HG03108 (cell line): ENCODE measurements around the gene TNFSF13.

Experiments used
- ATAC-seq: cut with Tn5 transposase; IDR thresholded peaks from one replicate; pipeline ENCODE4 v1.9.1; 2021; ENCODE audit warnings: moderate library complexity; ENCODE audit not compliant: unreplicated experiment

The TNFSF13 gene

DNA sequence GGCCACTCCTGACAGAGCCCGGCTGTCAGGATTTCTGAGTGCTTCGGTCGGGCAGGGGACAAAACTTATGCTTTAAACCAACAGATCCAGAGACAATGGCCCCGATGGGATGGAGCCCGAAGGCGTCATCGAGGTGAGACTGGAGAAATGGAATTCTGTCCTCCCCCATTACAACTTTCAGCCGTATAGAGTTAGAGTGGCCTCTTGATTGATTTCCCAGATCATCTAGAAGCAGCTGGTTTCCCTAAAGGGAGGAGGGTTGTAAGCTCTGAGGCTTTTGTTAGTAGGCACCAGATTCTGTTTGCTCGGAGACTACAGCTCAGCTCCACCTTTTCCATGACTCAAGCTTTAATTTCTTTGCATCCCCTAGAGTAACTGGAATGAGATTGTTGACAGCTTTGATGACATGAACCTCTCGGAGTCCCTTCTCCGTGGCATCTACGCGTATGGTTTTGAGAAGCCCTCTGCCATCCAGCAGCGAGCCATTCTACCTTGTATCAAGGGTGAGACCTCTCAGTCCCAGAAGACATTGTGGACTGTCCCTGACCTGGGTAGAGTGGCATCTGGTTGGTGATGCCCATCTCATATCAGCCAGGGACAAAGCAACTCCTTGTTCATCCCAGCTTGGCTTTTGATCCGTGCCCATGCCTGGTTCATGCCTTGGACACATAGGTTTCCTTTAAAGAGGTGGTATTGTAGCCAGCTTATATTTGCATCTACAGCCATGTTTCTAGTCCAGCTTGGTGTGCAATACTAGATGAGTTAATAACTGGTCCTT is 15.8 kb downstream of the TNFSF13 start:
- no peak for ATAC-seq

DNA sequence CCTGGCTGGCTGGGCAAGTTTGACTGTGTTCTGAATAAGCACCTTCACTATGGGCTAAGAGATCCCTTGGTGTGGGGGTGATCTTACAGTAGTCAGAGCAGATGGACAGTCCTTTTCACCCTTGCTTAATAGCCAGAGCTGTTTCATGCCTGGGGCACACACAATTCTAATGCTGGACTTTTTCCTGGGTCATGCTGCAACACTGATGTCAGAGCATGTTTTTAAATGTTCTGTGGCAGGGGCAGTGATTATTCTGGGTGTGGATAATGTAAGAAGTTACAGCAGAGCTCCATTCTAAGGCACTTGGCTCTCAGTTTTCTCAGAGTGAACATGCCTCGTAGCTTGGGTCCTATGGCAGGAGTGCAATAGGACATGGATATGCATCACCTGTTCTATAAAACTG is 16.9 kb downstream of the TNFSF13 start:
- no peak for ATAC-seq

DNA sequence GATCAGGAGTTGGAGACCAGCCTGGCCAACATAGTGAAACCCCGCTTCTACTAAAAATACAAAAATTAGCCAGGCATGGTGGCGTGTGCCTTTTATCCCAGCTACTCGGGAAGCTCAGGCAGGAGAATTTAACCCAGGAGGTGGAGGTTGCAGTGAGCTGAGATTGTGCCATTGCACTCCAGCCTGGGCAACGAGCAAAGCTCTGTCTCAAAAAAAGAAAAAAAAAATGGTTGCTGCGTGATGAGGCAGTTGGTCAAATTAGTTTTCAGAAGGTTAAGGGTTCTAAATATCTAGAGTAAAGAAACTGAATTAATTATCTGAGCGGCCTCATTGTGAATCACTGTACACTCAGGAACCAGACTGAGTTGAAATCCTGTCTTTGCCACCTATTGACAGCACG is 17.4 kb downstream of the TNFSF13 start:
- no peak for ATAC-seq

DNA sequence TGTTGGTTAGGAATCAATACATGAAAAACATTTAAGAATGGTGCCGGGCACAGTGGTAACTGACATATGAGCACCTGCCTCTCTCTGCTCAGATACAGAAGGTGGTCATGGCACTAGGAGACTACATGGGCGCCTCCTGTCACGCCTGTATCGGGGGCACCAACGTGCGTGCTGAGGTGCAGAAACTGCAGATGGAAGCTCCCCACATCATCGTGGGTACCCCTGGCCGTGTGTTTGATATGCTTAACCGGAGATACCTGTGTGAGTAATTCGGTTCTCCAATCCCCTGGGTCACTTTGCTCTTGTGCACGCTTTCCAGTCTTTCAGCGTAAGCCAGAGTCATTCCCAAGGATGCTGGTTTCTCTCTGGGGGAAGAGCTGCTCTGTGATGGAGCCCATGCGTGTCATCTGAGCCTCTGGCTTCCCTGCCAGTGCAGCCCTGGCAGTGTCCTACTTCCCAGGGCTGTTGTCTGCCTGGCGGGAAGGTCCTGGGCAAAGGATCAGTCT is 17.9 kb downstream of the TNFSF13 start:
- no peak for ATAC-seq

DNA sequence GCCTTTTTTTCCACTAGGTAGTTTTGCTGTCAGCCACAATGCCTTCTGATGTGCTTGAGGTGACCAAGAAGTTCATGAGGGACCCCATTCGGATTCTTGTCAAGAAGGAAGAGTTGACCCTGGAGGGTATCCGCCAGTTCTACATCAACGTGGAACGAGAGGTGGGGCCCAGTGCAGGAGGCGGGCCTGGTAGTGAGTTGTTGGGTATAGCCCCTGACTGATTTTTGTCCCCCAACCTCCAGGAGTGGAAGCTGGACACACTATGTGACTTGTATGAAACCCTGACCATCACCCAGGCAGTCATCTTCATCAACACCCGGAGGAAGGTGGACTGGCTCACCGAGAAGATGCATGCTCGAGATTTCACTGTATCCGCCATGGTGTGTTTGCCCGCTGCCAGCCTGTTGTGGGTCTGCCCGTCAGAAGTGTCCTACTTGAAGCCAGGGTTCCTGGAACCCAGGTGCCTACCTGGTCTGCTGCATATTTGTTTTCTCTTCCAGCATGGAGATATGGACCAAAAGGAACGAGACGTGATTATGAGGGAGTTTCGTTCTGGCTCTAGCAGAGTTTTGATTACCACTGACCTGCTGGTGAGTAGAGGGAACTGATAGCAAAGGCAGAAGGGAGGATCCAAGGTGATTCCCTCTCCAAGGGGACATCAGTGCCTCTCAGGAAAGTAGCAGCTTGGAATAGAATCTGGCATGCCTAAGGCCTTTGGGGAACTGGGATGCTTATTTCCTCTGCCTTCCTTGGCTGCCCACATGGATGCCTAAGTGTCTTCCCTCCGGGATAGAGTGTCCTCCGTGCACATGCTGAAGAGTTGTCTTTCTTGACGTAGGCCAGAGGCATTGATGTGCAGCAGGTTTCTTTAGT is 19.0 kb downstream of the TNFSF13 start:
- ATAC-seq = no peak

DNA sequence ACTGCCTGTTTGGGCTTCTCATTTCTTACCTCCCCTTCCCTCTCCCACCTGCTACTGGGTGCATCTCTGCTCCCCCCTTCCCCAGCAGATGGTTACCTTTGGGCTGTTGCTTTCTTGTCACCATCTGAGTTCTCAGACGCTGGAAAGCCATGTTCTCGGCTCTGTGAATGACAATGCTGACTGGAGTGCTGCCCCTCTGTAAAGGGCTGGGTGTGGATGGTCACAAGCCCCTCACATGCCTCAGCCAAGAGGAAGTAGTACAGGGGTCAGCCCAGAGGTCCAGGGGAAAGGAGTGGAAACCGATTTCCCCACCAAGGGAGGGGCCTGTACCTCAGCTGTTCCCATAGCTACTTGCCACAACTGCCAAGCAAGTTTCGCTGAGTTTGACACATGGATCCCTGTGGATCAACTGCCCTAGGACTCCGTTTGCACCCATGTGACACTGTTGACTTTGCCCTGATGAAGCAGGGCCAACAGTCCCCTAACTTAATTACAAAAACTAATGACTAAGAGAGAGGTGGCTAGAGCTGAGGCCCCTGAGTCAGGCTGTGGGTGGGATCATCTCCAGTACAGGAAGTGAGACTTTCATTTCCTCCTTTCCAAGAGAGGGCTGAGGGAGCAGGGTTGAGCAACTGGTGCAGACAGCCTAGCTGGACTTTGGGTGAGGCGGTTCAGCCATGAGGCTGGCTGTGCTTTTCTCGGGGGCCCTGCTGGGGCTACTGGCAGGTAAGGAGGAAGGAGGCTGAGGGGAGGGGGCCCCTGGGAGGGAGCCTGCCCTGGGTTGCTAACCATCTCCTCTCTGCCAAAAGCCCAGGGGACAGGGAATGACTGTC is 20.7 kb downstream of the TNFSF13 start, which contains the start of gene CD68:
TSS of gene CD68 (plus strand) at position 638 of the 833 bp plus-strand sequence. CDS start at position 678, 40 bp downstream.
- peak; percentile 45 for ATAC-seq

DNA sequence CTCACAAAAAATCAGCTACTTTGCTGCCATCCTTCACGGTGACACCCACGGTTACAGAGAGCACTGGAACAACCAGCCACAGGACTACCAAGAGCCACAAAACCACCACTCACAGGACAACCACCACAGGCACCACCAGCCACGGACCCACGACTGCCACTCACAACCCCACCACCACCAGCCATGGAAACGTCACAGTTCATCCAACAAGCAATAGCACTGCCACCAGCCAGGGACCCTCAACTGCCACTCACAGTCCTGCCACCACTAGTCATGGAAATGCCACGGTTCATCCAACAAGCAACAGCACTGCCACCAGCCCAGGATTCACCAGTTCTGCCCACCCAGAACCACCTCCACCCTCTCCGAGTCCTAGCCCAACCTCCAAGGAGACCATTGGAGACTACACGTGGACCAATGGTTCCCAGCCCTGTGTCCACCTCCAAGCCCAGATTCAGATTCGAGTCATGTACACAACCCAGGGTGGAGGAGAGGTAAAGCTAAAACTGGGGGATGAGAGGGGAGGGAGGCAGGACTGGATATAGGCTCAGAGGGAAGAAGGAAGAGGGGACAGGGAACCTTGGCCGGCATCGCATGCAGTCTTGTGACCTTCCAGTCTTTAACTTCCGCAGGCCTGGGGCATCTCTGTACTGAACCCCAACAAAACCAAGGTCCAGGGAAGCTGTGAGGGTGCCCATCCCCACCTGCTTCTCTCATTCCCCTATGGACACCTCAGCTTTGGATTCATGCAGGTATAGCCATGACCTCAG is 21.5 kb downstream of the TNFSF13 start:
- ATAC-seq = no peak

DNA sequence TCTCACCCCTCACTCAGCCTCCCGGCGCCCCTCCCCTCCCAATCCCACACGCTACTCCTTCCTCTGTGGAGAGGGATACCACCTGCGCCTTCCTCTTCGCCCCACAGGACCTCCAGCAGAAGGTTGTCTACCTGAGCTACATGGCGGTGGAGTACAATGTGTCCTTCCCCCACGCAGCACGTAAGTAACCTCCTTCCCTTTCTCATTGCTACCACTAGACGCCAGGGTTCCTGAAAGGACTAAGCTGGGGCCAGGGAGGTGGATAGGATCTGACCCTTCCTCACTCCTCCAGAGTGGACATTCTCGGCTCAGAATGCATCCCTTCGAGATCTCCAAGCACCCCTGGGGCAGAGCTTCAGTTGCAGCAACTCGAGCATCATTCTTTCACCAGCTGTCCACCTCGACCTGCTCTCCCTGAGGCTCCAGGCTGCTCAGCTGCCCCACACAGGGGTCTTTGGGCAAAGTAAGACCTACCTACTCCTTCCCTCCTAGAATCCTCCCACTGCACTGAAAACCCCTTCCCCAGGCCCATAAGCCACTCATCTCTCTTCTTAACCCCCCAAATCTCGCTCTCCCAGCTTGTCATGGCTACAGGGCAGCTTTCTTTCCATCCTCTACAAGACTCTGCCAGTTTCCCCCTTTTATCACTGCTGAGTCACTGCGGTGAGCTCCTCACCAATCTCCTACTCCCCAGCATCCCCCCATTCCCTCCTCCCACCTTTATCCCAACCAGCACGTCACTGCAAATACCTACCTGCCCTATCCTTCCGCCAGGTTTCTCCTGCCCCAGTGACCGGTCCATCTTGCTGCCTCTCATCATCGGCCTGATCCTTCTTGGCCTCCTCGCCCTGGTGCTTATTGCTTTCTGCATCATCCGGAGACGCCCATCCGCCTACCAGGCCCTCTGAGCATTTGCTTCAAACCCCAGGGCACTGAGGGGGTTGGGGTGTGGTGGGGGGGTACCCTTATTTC is 22.3 kb downstream of the TNFSF13 start:
- ATAC-seq = no peak

DNA sequence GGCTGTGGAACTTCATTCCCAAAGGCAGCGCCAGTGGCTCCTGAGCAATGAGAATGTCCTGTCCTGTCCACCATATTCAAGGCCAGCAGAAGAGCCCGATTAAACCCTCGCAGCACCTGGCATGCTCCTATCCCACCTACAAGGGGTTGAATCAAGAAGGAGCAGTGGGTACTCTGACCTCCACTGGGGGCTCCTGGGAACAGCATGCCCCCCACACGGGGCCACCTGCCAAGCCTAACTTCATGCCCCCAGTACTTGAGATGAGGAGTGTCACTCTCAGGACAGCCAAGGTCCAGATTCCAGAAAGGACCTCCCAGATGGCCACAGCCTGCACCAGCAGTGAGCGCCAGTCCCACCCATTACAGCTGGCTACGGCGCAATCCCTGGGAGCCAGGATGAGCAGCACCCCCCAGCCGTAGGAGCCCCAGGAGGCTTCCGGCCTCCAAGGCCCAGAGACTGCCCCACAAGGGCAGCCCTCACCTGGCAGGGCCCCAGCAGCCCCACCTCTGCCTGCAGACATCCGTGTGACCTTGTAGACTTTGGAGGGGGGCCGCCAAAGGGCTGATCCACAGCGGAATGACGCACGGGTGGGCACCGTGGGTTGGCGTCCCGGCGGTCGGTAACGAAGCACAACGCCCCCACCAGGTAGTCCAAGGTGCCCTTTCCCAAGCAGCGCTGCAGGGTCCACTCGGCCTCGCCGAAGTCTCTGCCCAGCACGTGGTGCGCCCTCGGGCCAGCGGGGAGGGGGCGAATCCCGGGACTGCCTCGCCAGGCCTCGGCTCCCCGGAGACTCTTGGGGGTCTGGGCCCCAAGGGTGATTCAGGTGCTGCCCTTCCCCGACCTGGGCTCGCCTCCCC is 24.1 kb downstream of the TNFSF13 start:
- no peak for ATAC-seq

DNA sequence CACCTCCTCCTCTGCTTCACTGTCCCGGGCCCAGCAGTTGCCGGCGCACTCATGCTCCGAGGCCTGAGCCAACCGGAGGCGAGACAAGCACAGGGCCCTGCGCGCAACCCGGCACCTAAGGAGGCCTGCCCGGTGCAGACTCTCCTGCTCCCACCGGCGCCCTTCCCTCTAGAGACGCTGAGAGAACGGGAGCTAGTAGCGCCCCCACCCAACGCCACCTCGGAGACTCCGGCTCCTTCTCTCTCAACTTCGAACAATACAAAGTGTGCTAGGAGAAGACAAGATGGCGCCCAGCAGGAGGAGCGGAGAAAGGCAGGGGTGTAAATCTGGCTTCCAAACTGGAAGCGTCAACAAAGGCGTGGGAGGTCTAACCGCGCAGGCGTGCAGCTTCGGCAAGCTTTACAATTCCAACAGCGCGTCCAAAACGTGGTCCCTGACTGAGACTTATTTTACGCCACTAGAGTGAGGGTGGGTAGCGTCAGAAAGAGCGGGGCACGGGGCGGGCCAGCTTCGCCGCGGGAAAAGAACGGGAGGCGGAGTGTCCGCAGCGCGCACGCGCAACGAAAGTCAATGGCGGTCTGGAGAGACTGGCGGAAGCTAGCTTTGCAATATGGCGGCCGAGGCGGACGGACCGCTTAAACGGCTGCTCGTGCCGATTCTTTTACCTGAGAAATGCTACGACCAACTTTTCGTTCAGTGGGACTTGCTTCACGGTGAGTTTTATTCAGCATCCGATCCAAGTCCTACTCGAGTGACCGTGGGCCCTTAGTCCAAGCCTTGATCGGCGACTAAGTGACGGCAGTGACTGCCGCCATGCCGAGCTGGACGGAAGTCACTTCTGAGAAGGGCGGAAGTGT is 24.9 kb downstream of the TNFSF13 start, which contains the start of gene MPDU1:
TSS of gene MPDU1 (plus strand) at position 600 of the 857 bp plus-strand sequence. CDS start at position 611, 11 bp downstream.
- peak; percentile 46 for ATAC-seq

DNA sequence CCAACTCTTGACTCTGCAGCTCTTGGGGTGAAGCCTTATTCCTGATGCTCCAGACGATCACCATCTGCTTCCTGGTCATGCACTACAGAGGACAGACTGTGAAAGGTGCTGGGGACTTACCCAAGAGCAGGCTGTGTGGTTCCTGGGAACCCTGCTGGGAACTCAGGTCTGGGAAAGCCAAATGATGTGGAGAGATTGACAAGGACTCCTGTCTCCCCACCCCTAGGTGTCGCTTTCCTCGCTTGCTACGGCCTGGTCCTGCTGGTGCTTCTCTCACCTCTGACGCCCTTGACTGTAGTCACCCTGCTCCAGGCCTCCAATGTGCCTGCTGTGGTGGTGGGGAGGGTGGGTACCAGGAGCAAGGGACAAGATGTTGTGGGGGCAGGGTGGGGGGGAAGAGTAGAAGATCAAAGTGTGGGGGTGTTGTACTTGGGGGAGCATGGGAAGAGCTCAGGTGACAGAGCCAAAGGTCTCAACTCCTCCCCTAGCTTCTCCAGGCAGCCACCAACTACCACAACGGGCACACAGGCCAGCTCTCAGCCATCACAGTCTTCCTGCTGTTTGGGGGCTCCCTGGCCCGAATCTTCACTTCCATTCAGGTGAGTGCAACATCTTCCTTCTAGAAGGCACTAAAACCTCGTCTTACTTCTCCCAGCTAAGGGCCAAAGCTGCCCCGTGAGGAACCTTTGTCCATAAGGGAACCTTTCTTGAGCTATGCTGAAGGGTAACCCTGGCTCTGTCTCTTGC is 28.3 kb downstream of the TNFSF13 start:
- ATAC-seq = no peak

DNA sequence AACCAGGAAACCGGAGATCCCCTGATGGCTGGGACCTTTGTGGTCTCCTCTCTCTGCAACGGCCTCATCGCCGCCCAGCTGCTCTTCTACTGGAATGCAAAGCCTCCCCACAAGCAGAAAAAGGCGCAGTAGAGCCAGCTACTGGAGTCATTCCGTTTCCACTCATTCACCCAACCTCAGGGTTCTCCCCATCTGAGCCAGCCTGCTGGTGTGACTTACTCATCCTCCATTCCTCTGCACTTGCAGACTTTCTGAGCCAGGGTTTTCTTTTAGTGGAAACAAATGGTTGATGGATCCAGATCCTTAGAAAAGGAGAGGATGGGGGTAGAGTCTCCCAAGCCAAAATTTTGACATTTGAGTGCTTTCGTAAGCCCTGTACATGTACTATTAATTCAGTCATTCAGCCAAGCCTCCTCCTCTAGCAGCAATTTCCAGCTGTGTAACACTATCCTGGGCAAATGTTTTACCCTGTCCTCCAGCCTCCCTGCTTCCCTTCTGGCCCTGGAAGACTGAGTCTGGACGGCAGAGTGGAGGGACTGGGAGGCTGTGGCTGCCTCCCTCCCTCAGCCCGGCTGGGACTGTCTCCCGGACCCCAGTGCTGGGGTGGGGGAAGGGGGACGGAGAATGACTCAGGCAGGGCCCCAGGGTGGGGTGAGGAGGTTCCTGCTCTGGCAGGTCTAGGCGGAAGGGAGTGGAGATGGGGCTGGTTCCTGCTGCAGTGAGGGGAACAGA is 29.0 kb downstream of the TNFSF13 start:
- ATAC-seq = no peak

DNA sequence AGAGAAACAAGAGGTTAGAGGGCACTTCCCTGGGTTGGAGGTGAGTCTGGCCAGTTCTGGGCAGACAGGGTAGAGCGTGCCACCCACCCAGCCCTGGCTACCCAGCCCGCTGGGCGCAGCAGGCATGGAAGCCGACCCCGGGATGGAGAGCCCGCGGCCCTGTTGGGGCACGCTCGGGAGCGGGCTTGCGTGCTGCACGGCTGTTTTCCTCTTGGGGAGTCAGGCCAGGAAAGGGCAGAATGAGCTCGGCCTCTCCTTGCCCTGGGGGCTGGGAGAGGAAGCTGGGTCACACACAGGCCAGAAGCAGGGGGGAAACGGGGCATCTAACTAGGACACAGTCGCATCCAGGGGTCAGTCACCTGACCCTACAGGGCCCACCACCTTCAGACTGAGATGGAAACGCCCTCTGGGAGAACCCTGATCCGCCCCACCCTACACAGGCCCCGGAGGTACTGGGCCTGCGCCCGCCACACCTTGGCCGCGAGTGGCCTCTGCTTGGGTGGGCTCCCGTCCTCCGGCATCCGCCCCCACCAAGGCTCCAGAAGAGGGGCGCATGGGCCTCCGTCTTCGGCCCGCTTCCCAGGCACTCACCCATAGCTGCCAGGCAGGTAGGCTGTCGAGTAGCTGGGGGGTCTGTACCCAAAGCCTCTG is 30.1 kb downstream of the TNFSF13 start:
- ATAC-seq = no peak

DNA sequence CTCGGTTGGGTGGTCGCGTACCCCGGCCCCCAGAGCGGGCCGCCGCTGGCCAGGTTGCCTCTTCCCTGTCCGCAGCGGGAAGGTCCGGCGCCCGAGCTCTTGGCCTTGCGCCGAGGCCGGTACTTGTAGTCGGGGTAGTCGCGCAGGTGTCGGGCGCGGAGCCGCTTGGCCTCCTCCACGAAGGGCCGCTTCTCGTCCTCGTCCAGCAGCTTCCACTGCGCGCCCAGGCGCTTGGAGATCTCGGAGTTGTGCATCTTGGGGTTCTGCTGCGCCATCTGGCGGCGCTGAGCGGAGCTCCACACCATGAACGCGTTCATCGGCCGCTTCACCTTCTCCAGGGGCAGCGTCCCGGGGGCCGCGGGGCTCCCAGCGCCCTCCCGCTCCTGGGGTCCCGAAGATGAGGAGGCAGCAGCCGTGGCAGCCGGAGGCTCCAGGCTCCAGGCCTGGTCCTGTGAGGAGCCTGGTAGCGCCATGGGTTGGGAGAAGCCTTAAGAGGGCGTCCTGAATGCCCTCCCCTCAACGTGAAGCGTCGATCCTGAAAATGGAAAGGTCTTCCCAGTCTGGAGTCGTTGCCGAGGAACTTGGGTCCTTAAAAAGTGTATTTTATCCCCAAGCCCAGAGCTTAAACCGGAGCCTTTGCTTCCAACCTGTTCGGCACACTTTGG is 30.8 kb downstream of the TNFSF13 start:
- no peak for ATAC-seq
